ENCODE data around the gene DAPL1.

DNA sequence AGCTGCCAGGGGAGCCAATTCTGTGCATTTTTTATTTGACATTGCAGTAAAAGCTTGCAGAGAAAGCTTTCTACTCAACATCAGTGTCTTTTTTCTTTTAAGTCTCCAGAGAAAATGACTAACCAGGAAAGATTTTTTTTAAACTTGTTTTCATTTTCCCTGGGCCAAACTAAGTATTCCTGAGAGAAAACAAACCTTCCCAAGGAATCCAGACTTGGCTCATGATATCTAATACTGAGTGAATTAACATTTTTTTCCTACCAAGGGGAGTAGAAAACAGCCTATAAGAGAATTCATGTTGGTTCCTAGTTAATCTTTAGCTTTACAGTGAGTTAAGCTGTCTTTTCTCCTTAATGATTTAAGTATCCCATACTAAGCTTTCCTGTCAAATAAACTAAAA lies 46.7 kb downstream of the DAPL1 start:
- TF ChIP-seq EP300 (IDR thresholded peaks at IDR 0.05; ENCODE audit: borderline replicate concordance) (no peak), TAF1 (IDR thresholded peaks at IDR 0.05; ENCODE audit: low read depth) (no peak), NFIC (IDR thresholded peaks at IDR 0.05) (no peak), MAX (IDR thresholded peaks at IDR 0.05) (no peak), CREB1 (IDR thresholded peaks at IDR 0.05; ENCODE audit: low read depth) (no peak), RAD21 (IDR thresholded peaks at IDR 0.05; ENCODE audit: low read depth) (no peak), CEBPB (IDR thresholded peaks at IDR 0.05) (no peak), TEAD4 (IDR thresholded peaks at IDR 0.05) (no peak)
- TF ChIP-seq, protein P1, sequence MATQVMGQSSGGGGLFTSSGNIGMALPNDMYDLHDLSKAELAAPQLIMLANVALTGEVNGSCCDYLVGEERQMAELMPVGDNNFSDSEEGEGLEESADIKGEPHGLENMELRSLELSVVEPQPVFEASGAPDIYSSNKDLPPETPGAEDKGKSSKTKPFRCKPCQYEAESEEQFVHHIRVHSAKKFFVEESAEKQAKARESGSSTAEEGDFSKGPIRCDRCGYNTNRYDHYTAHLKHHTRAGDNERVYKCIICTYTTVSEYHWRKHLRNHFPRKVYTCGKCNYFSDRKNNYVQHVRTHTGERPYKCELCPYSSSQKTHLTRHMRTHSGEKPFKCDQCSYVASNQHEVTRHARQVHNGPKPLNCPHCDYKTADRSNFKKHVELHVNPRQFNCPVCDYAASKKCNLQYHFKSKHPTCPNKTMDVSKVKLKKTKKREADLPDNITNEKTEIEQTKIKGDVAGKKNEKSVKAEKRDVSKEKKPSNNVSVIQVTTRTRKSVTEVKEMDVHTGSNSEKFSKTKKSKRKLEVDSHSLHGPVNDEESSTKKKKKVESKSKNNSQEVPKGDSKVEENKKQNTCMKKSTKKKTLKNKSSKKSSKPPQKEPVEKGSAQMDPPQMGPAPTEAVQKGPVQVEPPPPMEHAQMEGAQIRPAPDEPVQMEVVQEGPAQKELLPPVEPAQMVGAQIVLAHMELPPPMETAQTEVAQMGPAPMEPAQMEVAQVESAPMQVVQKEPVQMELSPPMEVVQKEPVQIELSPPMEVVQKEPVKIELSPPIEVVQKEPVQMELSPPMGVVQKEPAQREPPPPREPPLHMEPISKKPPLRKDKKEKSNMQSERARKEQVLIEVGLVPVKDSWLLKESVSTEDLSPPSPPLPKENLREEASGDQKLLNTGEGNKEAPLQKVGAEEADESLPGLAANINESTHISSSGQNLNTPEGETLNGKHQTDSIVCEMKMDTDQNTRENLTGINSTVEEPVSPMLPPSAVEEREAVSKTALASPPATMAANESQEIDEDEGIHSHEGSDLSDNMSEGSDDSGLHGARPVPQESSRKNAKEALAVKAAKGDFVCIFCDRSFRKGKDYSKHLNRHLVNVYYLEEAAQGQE (IDR thresholded peaks at IDR 0.05; ENCODE audit: low read depth): no peak

Data from Ishikawa (cell line).